ENCODE measurements around the gene ZCCHC7.

The ZCCHC7 gene

GRCh38 chr9:37238122-37238521 is 117.7 kb downstream of the ZCCHC7 start:
- peaks cover 4% of the 10 kb centered on the region; the same call in 1 of the 2 replicates for H3F3A ChIP-seq (ENCODE audit: control insufficient read depth, insufficient read depth)

DNA sequence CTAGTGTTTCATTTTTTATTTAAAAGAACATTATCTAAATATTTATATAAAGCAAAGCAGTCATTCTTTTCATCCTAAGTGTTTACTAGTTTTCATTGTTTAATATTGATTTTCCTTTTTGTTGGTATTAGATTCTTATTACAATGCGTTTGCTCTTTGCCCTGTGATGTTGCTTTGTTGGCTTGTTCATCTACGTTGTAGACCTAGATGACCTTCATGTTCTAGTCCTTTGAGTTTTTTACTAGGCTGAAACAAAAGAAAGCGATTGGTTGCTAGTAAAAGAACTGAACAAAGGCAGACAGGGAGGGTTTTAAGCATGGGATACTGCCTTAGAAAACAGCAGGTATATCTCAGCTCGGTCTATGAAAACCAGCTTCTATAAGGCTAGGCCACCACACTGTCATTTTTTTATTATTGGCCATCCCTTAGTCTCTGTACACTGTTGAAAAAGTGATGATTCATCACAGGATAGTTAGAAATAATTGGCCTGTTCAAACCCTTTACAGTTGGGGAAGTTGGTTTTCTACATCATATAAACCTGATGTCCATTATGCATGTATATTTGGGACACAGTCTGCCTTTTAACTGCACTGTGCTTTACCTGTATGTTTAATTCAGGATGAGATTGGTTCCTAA is 119.0 kb downstream of the ZCCHC7 start:
- no peaks in the 10 kb centered on the region for H4K20me1 ChIP-seq (ENCODE audit: control insufficient read depth, insufficient read depth, low read depth, low read length)
- H3K4me2 ChIP-seq (ENCODE audit: low read length): no peak overlapping the region
- no peaks in the 10 kb centered on the region for H3K27me3 ChIP-seq (ENCODE audit: control insufficient read depth, low read length)
- H3K27ac ChIP-seq (ENCODE audit: low read depth, low read length): no peak overlapping the region
- no peaks in the 10 kb centered on the region for H3K9me2 ChIP-seq (replicated peaks; ENCODE audit: control insufficient read depth, low read length)
- peaks cover 4% of the 10 kb centered on the region; the same call in 1 of the 2 replicates for H3F3A ChIP-seq (ENCODE audit: control insufficient read depth, insufficient read depth)
- peaks cover 43% of the 10 kb centered on the region for H3K4me1 ChIP-seq (ENCODE audit: control insufficient read depth, low read length)
- peaks cover 71% of the 10 kb centered on the region for H3K79me2 ChIP-seq (ENCODE audit: control insufficient read depth, low read length)
- TF ChIP-seq, protein P1, sequence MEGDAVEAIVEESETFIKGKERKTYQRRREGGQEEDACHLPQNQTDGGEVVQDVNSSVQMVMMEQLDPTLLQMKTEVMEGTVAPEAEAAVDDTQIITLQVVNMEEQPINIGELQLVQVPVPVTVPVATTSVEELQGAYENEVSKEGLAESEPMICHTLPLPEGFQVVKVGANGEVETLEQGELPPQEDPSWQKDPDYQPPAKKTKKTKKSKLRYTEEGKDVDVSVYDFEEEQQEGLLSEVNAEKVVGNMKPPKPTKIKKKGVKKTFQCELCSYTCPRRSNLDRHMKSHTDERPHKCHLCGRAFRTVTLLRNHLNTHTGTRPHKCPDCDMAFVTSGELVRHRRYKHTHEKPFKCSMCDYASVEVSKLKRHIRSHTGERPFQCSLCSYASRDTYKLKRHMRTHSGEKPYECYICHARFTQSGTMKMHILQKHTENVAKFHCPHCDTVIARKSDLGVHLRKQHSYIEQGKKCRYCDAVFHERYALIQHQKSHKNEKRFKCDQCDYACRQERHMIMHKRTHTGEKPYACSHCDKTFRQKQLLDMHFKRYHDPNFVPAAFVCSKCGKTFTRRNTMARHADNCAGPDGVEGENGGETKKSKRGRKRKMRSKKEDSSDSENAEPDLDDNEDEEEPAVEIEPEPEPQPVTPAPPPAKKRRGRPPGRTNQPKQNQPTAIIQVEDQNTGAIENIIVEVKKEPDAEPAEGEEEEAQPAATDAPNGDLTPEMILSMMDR (IDR thresholded peaks at IDR 0.05; ENCODE audit: low read depth, low read length, poor library complexity, severe bottlenecking): no peak
- no peak for TF ChIP-seq EZH2phosphoT487 (IDR thresholded peaks at IDR 0.05; ENCODE audit: borderline replicate concordance, low read length)
- peaks cover 21% of the 10 kb centered on the region for H3K36me3 ChIP-seq (ENCODE audit: control insufficient read depth, low read length)
- no peaks in the 10 kb centered on the region for H3K9me3 ChIP-seq (ENCODE audit: control insufficient read depth, insufficient read depth, low read length)
- no peak overlapping the region for H3K4me3 ChIP-seq (ENCODE audit: low read length)

More at GRCh38 chr9:37238122-37238521, 117.7 kb downstream of the ZCCHC7 start:
- Histone ChIP-seq H3K27ac (ENCODE audit: low read depth, low read length) (no peak overlapping the region), H3K27me3 (ENCODE audit: control insufficient read depth, low read length) (no peaks in the 10 kb centered on the region), H3K79me2 (ENCODE audit: control insufficient read depth, low read length) (peaks cover 71% of the 10 kb centered on the region), H4K20me1 (ENCODE audit: control insufficient read depth, insufficient read depth, low read depth, low read length) (no peaks in the 10 kb centered on the region), H3K4me1 (ENCODE audit: control insufficient read depth, low read length) (peaks cover 38% of the 10 kb centered on the region), H3K36me3 (ENCODE audit: control insufficient read depth, low read length) (peaks cover 33% of the 10 kb centered on the region), H3K9me2 (replicated peaks; ENCODE audit: control insufficient read depth, low read length) (no peaks in the 10 kb centered on the region), H3K9me3 (ENCODE audit: control insufficient read depth, insufficient read depth, low read length) (no peaks in the 10 kb centered on the region), H3K4me3 (ENCODE audit: low read length) (no peak overlapping the region), H3K4me2 (ENCODE audit: low read length) (no peak overlapping the region)
- TF ChIP-seq EZH2phosphoT487 (IDR thresholded peaks at IDR 0.05; ENCODE audit: borderline replicate concordance, low read length): no peak
- TF ChIP-seq, protein P1 (IDR thresholded peaks at IDR 0.05; ENCODE audit: low read depth, low read length, poor library complexity, severe bottlenecking): no peak

DNA sequence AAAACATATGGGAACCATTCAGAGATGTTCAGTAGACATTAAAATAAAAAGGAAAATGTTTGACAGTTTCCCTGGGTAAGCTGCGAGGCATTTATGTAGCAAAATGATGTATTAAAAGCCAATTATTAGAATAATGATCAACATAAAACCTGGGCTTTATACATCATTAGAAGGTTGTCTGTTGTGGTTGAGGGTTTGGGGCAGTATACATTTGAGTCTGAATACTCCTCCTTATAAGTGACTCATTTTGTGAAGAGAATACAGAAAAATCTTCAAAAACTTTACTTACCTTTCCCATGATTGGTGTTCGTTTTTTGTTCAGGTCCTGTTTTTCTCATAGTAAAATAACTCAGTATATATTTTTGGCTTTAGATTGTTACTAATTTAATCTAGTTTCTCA is 119.5 kb downstream of the ZCCHC7 start:
- Histone ChIP-seq H3K27ac (ENCODE audit: low read depth, low read length) (no peak overlapping the region), H3K36me3 (ENCODE audit: control insufficient read depth, low read length) (peaks cover 20% of the 10 kb centered on the region), H3K9me3 (ENCODE audit: control insufficient read depth, insufficient read depth, low read length) (no peaks in the 10 kb centered on the region), H3K4me3 (ENCODE audit: low read length) (no peak overlapping the region), H3K9me2 (replicated peaks; ENCODE audit: control insufficient read depth, low read length) (no peaks in the 10 kb centered on the region), H3F3A (ENCODE audit: control insufficient read depth, insufficient read depth) (peaks cover 4% of the 10 kb centered on the region; the same call in 1 of the 2 replicates), H3K79me2 (ENCODE audit: control insufficient read depth, low read length) (peaks cover 72% of the 10 kb centered on the region), H3K4me2 (ENCODE audit: low read length) (no peak overlapping the region), H3K4me1 (ENCODE audit: control insufficient read depth, low read length) (peaks cover 42% of the 10 kb centered on the region), H4K20me1 (ENCODE audit: control insufficient read depth, insufficient read depth, low read depth, low read length) (no peaks in the 10 kb centered on the region), H3K27me3 (ENCODE audit: control insufficient read depth, low read length) (no peaks in the 10 kb centered on the region)
- TF ChIP-seq, protein P1 (IDR thresholded peaks at IDR 0.05; ENCODE audit: low read depth, low read length, poor library complexity, severe bottlenecking): no peak
- TF ChIP-seq EZH2phosphoT487 (IDR thresholded peaks at IDR 0.05; ENCODE audit: borderline replicate concordance, low read length): no peak
